ENCODE measurements around the gene CHM.
"Not testable (repeated sequence)": the region's sequence is repeated elsewhere in the genome, so short reads cannot be mapped to it uniquely, and the experiment has no call there.

The CHM gene

DNA sequence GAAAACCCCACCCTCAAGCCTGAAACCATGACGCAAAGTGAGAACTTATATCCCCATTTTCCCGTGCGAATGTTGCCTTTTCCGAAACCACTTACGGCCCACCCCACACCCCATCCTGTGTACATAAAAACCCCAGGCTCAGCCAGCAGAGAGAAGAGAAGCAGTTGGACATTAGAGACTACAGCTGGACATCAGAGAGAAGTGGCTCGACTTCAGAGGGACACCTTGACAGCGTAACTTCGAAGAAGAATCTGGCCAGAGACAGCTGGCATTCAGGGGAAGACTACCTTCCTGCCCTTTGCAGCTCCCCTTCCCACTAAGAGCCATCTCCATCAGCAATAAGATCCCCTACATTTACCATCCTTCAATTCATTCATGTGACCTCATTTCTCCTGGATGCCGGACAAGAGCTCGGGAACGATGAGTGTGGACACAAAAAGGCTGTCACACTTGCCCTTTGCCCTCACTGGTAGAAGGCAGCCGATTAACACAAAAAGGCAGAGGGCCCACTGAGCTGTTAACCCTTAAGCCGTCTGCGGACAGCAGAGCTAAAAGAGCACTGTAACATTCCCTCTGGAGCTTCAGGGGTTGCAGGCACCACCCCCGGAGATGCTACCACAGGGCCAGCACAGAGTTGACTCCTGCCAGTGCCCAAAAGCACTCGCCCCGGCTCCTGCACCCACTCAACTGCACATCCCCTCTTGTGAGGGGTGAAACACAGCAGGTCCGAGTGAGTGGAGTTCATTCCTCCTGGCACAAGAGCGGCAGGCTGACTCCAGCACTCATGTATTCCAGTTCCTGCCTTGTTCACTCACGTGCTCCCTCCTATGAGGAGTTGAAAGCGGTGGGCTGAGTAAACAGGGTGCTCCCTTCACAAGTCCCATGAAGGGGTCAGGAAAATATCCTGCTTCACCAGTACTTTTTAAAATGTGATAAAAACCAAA lies 7.5 kb downstream of the CHM start:
- TF ChIP-seq, protein P1, sequence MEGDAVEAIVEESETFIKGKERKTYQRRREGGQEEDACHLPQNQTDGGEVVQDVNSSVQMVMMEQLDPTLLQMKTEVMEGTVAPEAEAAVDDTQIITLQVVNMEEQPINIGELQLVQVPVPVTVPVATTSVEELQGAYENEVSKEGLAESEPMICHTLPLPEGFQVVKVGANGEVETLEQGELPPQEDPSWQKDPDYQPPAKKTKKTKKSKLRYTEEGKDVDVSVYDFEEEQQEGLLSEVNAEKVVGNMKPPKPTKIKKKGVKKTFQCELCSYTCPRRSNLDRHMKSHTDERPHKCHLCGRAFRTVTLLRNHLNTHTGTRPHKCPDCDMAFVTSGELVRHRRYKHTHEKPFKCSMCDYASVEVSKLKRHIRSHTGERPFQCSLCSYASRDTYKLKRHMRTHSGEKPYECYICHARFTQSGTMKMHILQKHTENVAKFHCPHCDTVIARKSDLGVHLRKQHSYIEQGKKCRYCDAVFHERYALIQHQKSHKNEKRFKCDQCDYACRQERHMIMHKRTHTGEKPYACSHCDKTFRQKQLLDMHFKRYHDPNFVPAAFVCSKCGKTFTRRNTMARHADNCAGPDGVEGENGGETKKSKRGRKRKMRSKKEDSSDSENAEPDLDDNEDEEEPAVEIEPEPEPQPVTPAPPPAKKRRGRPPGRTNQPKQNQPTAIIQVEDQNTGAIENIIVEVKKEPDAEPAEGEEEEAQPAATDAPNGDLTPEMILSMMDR (IDR thresholded peaks at IDR 0.05; ENCODE audit: control insufficient read depth, extremely low read depth, insufficient read depth), result no peak
- no peak overlapping the region for H3K4me3 ChIP-seq (ENCODE audit: low read depth, low read length)
- DNase-seq (ENCODE audit: low read depth), result no peak

DNA sequence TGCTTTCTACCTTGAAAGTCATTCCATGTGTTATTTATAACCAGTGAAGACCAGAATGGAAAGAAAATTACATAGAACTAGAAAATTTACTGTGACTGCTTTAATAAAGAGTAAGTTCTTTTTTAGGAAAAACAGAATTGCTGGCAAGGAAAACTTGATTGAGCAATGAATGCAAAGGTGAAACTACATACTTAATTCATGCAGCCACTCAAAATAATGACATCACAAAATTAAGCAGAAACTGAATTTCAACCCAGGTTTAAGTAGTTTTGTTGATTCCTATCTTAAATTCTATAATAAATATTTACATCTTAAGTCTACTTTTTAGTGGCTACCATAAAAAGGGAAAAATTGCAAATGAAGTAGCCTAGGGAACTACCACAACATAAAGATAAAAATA lies 14.0 kb downstream of the CHM start:
- H3K4me3 ChIP-seq (ENCODE audit: low read depth, low read length), result no peak overlapping the region
- DNase-seq (ENCODE audit: low read depth), result no peak
- TF ChIP-seq, protein P1 (IDR thresholded peaks at IDR 0.05; ENCODE audit: control insufficient read depth, extremely low read depth, insufficient read depth), result no peak

DNA sequence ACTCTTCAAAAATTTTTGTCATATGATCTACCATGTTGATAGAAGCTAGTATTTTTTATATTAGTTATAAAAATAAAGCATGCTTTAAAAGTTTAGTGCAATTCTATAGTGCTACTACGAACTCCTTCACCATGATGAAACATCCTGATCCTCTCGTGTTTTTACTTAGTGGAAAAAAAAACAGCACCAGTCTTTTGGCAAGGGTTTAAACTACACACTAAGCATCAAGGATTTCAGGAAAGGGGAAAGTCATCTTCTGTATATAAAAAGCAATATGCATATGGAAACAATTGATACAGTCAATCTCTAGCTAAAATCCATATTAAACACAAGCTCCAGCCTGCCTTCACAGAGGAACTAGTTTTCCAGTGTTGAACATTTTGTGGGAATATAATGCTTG lies 18.7 kb downstream of the CHM start:
- TF ChIP-seq, protein P1 (IDR thresholded peaks at IDR 0.05; ENCODE audit: control insufficient read depth, extremely low read depth, insufficient read depth), result no peak
- H3K4me3 ChIP-seq (ENCODE audit: low read depth, low read length), result no peak overlapping the region
- DNase-seq (ENCODE audit: low read depth), result no peak

DNA sequence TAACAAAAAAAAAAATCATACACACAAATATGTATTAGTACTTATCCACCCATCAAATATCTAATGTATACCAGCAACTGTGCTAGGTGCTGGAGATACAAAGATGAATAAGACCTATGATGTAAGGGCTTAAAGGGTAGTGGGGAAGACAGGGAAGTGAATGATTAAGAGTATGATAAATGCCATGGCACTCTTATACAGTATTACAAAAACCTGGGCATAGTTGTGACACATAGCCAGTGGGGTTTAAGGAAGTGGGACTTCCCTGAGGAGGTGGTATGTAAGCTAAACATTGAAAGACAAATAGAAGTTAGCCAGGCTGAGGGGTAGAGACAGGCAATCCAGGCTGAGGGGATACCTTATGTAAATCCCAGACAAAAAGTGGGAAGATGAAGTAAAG lies 23.5 kb downstream of the CHM start:
- DNase-seq (ENCODE audit: low read depth), result no peak

DNA sequence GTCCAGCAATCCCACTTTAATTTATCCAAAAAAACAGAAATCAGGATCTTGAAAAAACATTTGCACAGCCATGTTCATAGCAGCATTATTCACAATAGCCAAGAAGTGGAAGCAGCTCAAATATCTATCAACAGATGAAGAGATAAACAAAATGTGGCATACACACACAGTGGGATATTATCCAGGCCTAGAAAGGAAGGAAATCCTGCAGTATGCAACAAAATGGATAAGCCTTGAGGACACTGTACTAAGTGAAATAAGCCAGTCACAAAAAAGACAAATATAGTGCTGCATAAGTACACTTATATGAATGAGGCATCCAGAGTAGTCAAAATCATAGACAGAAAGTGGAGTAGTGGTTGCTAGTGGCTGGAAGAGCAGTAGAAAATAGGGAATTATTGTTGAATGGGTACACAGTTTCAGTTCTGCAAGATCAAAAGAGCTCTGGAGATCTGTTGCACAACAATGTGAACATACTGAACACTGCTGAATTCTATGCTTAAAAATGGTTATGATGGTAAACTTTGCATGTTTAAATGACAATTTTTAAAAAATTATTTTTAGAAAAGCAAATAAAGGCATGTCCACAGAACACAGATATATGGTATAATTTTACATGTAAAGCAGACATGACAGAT lies 25.6 kb downstream of the CHM start:
- TF ChIP-seq, protein P1 (IDR thresholded peaks at IDR 0.05; ENCODE audit: control insufficient read depth, extremely low read depth, insufficient read depth), result no peak
- no peak overlapping the region for H3K4me3 ChIP-seq (ENCODE audit: low read depth, low read length)
- DNase-seq (ENCODE audit: low read depth), result no peak

More for the DNA sequence above, 23.5 kb downstream of the CHM start:
- TF ChIP-seq, protein P1 (IDR thresholded peaks at IDR 0.05; ENCODE audit: control insufficient read depth, extremely low read depth, insufficient read depth), result no peak
- H3K4me3 ChIP-seq (ENCODE audit: low read depth, low read length), result no peak overlapping the region

DNA sequence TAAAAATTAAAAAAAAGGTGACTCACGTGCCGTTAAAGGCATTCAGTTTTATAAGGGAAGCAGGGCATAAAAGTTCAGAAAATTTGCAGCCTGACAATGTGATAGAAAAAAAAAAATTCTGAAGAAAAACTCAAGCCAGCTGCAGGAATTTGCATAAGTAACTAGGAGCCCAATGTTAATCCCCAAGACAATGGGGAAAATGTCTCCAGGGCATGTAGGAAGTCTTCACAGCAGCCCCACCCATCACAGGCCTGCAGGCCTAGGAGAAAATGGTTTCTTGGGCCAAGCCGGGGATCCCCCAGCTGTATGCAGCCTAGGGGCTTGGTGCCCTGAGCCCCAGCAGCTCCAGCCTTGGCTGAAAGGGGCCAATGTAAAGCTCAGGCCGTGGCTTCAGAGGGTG lies 31.2 kb downstream of the CHM start:
- DNase-seq (ENCODE audit: low read depth), result no peak
- TF ChIP-seq, protein P1 (IDR thresholded peaks at IDR 0.05; ENCODE audit: control insufficient read depth, extremely low read depth, insufficient read depth), result no peak
- H3K4me3 ChIP-seq (ENCODE audit: low read depth, low read length), result no peak overlapping the region

DNA sequence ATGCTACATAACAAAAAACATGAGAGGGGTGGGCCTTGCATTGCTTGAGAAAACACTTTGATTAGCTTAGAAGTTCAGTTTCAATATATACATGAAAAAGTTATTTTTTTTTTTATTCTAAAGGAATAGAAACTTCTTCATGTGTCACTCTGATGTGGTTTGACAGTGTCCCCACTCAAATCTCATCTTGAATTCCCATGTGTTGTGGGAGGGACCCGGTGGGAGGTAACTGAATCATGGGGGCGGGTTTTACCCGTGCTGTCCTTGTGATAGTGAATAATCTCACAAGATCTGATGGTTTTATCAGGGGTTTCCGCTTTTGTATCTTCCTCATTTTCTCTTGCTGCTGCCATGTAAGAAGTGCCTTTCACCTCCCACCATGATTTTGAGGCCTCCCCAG lies 32.4 kb downstream of the CHM start:
- not testable (repeated sequence) for DNase-seq (ENCODE audit: low read depth); H3K4me3 ChIP-seq (ENCODE audit: low read depth, low read length)
